ENCODE results near the gene FOXN4.

- TF ChIP-seq CTCF (IDR thresholded peaks at IDR 0.05) = no peak
- no peak for TF ChIP-seq POLR2A (IDR thresholded peaks at IDR 0.05)
These were observed 20.1 kb downstream of the FOXN4 start for GRCh38 chr12:109289004-109289403.

Data from tibial nerve (tissue), 3 donors.